Astrocyte (in vitro differentiated cells and primary cell): ENCODE data around the gene MPHOSPH9. TPM values are rescaled to one million over a fixed set of nuclear protein-coding genes. Genes with fewer than 3 reads are reported as not detected.
"Not testable (repeated sequence)": the region's sequence is repeated elsewhere in the genome, so short reads cannot be mapped to it uniquely, and the experiment has no call there.

Experiments used
- DNase-seq: peaks from one replicate; pipeline ENCODE4 v3.0.0-alpha.2; 2010; ENCODE audit warnings: low read depth
- FAIRE-seq: peaks from 2 replicates; lab custom pipeline; 2011; peaks lifted over from hg19 to GRCh38; lab: Jason Lieb, UNC
- H2AFZ ChIP-seq: 2 replicates; pipeline ENCODE4 v1.6.0; 2012; ENCODE audit warnings: low read depth, low read length, inconsistent platforms
- H3K27ac ChIP-seq: 2 replicates; pipeline ENCODE4 v1.5.1; 2011; ENCODE audit warnings: low read depth, low read length, inconsistent platforms
- H3K27me3 ChIP-seq: 2 replicates; pipeline ENCODE4 v1.6.0; 2011; ENCODE audit warnings: low read length, inconsistent platforms; ENCODE audit not compliant: insufficient read depth
- H3K36me3 ChIP-seq: 2 replicates; pipeline ENCODE4 v1.5.1; 2011; ENCODE audit warnings: low read length, inconsistent platforms; ENCODE audit not compliant: insufficient read depth
- H3K4me1 ChIP-seq: 2 replicates; pipeline ENCODE4 v1.5.1; 2011; ENCODE audit warnings: low read length, inconsistent platforms; ENCODE audit not compliant: insufficient read depth
- H3K4me2 ChIP-seq: 2 replicates; pipeline ENCODE4 v1.6.0; 2012; ENCODE audit warnings: low read length, inconsistent platforms
- H3K4me3 ChIP-seq: 2 replicates; pipeline ENCODE4 v1.5.1; 2011; ENCODE audit warnings: low read depth, mild to moderate bottlenecking, low read length, inconsistent platforms; ENCODE audit not compliant: insufficient read depth
- H3K79me2 ChIP-seq: 2 replicates; pipeline ENCODE4 v1.6.0; 2012; ENCODE audit warnings: mild to moderate bottlenecking, low read length, inconsistent platforms; ENCODE audit not compliant: insufficient read depth
- H3K9ac ChIP-seq: 2 replicates; pipeline ENCODE4 v1.6.0; 2012; ENCODE audit warnings: mild to moderate bottlenecking, low read length, inconsistent platforms
- H3K9me3 ChIP-seq: 2 replicates; pipeline ENCODE4 v1.5.1; 2012; ENCODE audit warnings: low read depth, mild to moderate bottlenecking, low read length, inconsistent platforms; ENCODE audit not compliant: insufficient read depth
- H4K20me1 ChIP-seq: 2 replicates; pipeline ENCODE4 v1.6.0; 2012; ENCODE audit warnings: low read length, inconsistent platforms; ENCODE audit not compliant: insufficient read depth
- H3K27ac Mint-ChIP-seq: one replicate; pipeline ENCODE4 v1.8.0; 2021; ENCODE audit warnings: mild to moderate bottlenecking, mixed read lengths; ENCODE audit not compliant: unreplicated experiment
- H3K27me3 Mint-ChIP-seq: one replicate; pipeline ENCODE4 v1.8.0; 2021; ENCODE audit warnings: low read depth, mixed read lengths; ENCODE audit not compliant: unreplicated experiment
- H3K36me3 Mint-ChIP-seq: one replicate; pipeline ENCODE4 v1.8.0; 2021; ENCODE audit warnings: low read depth, mixed read lengths; ENCODE audit not compliant: unreplicated experiment
- H3K4me1 Mint-ChIP-seq: one replicate; pipeline ENCODE4 v1.8.0; 2021; ENCODE audit warnings: low read depth, mixed read lengths; ENCODE audit not compliant: unreplicated experiment
- H3K4me3 Mint-ChIP-seq: one replicate; pipeline ENCODE4 v1.8.0; 2021; ENCODE audit warnings: mild to moderate bottlenecking, moderate library complexity, mixed read lengths; ENCODE audit not compliant: unreplicated experiment
- H3K9me3 Mint-ChIP-seq: one replicate; pipeline ENCODE4 v1.8.0; 2021; ENCODE audit warnings: mild to moderate bottlenecking, mixed read lengths; ENCODE audit not compliant: unreplicated experiment
- CTCF ChIP-seq: IDR thresholded peaks from 2 replicates; pipeline ENCODE4 v1.5.1; 2011; ENCODE audit warnings: low read depth, mild to moderate bottlenecking, inconsistent platforms, low read length, moderate library complexity; ENCODE audit not compliant: insufficient read depth
- EZH2 ChIP-seq: IDR thresholded peaks from 2 replicates; pipeline ENCODE4 v1.6.1; 2012; ENCODE audit warnings: mild to moderate bottlenecking, low read length, inconsistent platforms; ENCODE audit not compliant: insufficient read depth
- total RNA-seq: library from RNA; stranded (reverse); gene quantifications from 2 replicates; pipeline ENCODE4 v1.2.1, GENCODE V29; 2021

The MPHOSPH9 gene
- total RNA-seq, 1 donor from 2014 or later, result 24.9 TPM

- Histone ChIP-seq H2AFZ (no peak overlapping the region), H3K9me3 (no peaks in the 10 kb centered on the region), H3K27me3 (no peaks in the 10 kb centered on the region), H3K4me2 (no peak overlapping the region), H3K36me3 (peaks cover 16% of the 10 kb centered on the region), H3K27ac (no peak overlapping the region), H4K20me1 (peaks cover 5% of the 10 kb centered on the region), H3K79me2 (peaks cover 42% of the 10 kb centered on the region), H3K4me3 (no peak overlapping the region), H3K4me1 (no peaks in the 10 kb centered on the region), H3K9ac (no peak overlapping the region)
- H3K4me3 Mint-ChIP-seq, result no peak overlapping the region
- H3K27ac Mint-ChIP-seq, result no peak overlapping the region
- FAIRE-seq (no peak), DNase-seq (no peak)
- H3K36me3 Mint-ChIP-seq, result peaks cover 3% of the 10 kb centered on the region
- TF ChIP-seq EZH2, result no peak
- no peak for TF ChIP-seq CTCF
- H3K9me3 Mint-ChIP-seq, result no peaks in the 10 kb centered on the region
- H3K27me3 Mint-ChIP-seq, result no peaks in the 10 kb centered on the region
- no peaks in the 10 kb centered on the region for H3K4me1 Mint-ChIP-seq
Measured at GRCh38 chr12:123225443-123225842, 7.5 kb downstream of the MPHOSPH9 start.

GRCh38 chr12:123223241-123223668, 9.7 kb downstream of the MPHOSPH9 start:
- peaks cover 3% of the 10 kb centered on the region for H3K36me3 Mint-ChIP-seq
- FAIRE-seq, result no peak
- H3K27ac Mint-ChIP-seq, result no peak overlapping the region

GRCh38 chr12:123207815-123208214, 25.1 kb downstream of the MPHOSPH9 start:
- FAIRE-seq, H3K4me3 ChIP-seq, H3K27ac ChIP-seq, H3K27me3 Mint-ChIP-seq, DNase-seq, H3K27me3 ChIP-seq, H3K9ac ChIP-seq, H3K4me3 Mint-ChIP-seq, H3K27ac Mint-ChIP-seq, H3K9me3 Mint-ChIP-seq, H3K79me2 ChIP-seq, H3K4me1 Mint-ChIP-seq, H3K4me2 ChIP-seq, H4K20me1 ChIP-seq, H2AFZ ChIP-seq, H3K9me3 ChIP-seq, H3K4me1 ChIP-seq: not testable (repeated sequence)
- H3K36me3 Mint-ChIP-seq, result peaks cover 14% of the 10 kb centered on the region
- peaks cover 23% of the 10 kb centered on the region for H3K36me3 ChIP-seq

More at GRCh38 chr12:123223241-123223668, 9.7 kb downstream of the MPHOSPH9 start:
- Mint-ChIP-seq H3K4me3 (no peak overlapping the region), H3K9me3 (no peaks in the 10 kb centered on the region), H3K27me3 (no peaks in the 10 kb centered on the region), H3K4me1 (no peaks in the 10 kb centered on the region)
- no peaks in the 10 kb centered on the region for H3K27me3 ChIP-seq
- H3K4me1 ChIP-seq, result no peaks in the 10 kb centered on the region
- peaks cover 5% of the 10 kb centered on the region for H4K20me1 ChIP-seq
- peaks cover 22% of the 10 kb centered on the region for H3K79me2 ChIP-seq
- DNase-seq, result no peak
- no peak overlapping the region for H3K27ac ChIP-seq
- no peaks in the 10 kb centered on the region for H3K9me3 ChIP-seq
- no peak overlapping the region for H3K4me2 ChIP-seq
- no peak overlapping the region for H3K4me3 ChIP-seq
- no peak overlapping the region for H3K9ac ChIP-seq
- no peak overlapping the region for H2AFZ ChIP-seq
- TF ChIP-seq EZH2, result no peak
- TF ChIP-seq CTCF, result no peak
- peaks cover 12% of the 10 kb centered on the region for H3K36me3 ChIP-seq

- H3K4me3 ChIP-seq, FAIRE-seq, H3K4me1 ChIP-seq, H3K27me3 Mint-ChIP-seq, H3K9ac ChIP-seq, H3K27ac Mint-ChIP-seq, H3K4me3 Mint-ChIP-seq, H2AFZ ChIP-seq, H3K27me3 ChIP-seq, H3K4me1 Mint-ChIP-seq, H3K9me3 ChIP-seq, H3K27ac ChIP-seq, H4K20me1 ChIP-seq, H3K9me3 Mint-ChIP-seq, H3K4me2 ChIP-seq, H3K79me2 ChIP-seq: not testable (repeated sequence)
- DNase-seq, result peak; percentile 4
- H3K36me3 Mint-ChIP-seq, result peaks cover 17% of the 10 kb centered on the region
- peaks cover 30% of the 10 kb centered on the region for H3K36me3 ChIP-seq
Measured at GRCh38 chr12:123206794-123207193, 26.1 kb downstream of the MPHOSPH9 start.
